NCI-H524 (cell line): Measurements from ENCODE around the gene PRUNE1.

Source experiments
- DNase-seq, 2 experiments: peaks; one replicate each; lab custom pipeline; 2025; lab: John Stamatoyannopoulos, UW

PRUNE1 gene

DNA sequence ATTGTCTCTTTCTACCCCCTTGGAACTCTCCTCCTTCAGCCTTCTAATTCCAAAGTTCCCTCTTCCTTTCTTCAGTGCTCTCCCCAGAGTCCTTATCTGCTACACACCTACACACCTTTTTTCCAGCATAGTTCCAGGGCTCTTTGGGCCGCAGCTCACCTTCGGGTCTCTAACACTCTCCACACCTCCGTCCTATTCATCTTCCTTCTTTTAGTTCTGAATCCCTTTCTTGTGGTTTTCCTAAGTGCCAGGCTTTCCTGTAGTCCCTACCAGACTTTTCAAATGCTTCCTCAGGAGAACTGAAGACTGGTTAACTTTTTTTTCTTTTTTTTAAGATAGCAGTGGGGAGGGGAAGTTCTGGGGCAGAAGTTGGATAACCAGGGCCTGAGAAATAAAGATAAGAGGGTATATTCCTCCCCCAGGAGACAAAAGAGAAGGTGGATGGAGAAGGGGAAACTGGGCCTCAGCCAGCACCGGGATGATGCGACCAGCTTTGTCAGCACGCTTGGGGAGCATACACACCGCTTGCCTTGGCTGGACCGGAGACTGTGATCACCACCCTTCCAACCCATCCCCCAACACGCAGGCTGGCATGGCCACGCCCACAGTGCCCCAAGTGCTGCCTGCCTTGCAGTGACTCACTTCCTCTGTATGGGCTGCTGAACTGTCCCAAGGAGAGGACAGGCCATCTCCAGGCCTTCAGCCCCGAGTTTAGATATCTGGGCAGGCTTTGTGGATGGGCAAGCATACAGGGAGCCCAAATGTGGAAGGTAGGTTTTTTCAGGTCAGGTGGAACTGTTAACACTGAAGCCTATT, 31.2 kb upstream of the PRUNE1 start:
- DNase-seq = no peak

- peak; percentile 69 to 84 for DNase-seq
These were observed 28.9 kb upstream of the PRUNE1 start for GRCh38 chr1:150979092-150980056.

GRCh38 chr1:150981177-150981804, 27.0 kb upstream of the PRUNE1 start:
- DNase-seq = peak in 1 of 2 experiments; percentile 46

DNA sequence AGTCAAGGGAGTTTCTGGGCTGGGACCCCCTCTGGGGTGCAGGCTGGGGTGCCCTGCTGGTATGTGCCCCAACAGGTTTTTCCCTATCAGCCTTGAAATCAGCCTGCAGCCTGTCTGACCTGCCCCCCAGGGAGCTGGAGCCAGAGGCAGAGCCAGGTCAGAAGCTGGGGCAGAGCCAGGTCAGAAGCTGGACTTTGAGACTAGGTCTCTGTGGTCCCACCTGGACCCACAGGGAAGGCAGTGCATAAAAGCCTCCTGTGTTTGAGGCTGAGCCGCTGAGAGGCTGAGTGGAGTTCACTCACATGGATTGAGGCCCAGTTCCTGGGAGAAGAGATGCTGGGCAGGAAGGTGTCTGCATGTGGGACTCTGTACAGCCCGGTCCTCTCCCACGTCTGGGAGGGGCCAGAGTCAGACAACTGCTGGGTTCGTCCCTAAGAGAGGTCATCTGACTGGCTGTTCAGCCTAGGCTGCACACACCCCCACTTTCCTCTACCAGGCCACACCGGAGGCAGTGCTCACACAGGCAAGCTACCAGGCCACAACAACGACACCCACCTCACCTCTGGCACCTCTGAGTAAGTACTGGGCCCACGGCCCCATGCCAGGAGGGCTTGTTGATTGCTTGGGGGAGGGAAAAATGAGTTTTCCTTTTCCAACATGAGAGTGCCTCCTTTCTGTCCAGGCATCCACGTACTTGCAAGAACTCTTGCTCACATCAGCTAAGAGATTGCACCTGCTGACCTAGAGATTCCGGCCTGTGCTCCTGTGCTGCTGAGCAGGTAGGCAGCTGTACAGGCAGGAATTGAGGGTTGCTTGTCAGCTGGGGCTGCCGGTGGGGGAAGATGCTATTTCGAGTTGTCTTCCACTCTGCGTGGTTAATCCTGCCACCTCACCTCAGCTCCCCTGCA, 26.2 kb upstream of the PRUNE1 start, which contains the start of gene ANXA9:
Gene ANXA9 (plus strand): TSS at position 488 of the 908 bp plus-strand sequence. CDS start 814 bp downstream, outside the sequence.
- DNase-seq = no peak

GRCh38 chr1:150985179-150985825, 22.9 kb upstream of the PRUNE1 start:
- DNase-seq = no peak

- no peak for DNase-seq
These were observed 20.3 kb upstream of the PRUNE1 start for GRCh38 chr1:150987924-150988323.

DNA sequence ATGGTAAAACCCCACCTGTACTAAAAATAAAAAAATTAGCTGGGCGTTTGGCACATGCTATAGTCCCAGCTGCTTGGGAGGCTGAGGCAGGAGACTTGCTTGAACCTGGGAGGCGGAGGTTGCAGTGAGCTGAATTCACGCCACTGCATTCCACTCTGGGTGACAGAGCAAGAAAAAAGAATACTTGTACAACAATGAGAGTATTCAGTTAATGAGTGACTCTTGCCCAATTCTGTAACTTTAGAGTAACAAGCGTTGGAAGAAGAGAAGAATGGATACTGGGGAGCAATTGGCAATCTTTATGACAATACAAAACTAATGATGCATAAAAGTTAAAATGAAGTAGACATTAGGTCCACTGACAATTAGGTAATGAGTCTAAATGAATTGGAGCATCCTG, 15.6 kb upstream of the PRUNE1 start:
- no peak for DNase-seq

- no peak for DNase-seq
These were observed 14.0 kb upstream of the PRUNE1 start for GRCh38 chr1:150994248-150994647.

- DNase-seq = no peak
These were observed 12.8 kb upstream of the PRUNE1 start for GRCh38 chr1:150995460-150995859.

- no peak for DNase-seq
These were observed 12.4 kb upstream of the PRUNE1 start for GRCh38 chr1:150995896-150996295.

DNA sequence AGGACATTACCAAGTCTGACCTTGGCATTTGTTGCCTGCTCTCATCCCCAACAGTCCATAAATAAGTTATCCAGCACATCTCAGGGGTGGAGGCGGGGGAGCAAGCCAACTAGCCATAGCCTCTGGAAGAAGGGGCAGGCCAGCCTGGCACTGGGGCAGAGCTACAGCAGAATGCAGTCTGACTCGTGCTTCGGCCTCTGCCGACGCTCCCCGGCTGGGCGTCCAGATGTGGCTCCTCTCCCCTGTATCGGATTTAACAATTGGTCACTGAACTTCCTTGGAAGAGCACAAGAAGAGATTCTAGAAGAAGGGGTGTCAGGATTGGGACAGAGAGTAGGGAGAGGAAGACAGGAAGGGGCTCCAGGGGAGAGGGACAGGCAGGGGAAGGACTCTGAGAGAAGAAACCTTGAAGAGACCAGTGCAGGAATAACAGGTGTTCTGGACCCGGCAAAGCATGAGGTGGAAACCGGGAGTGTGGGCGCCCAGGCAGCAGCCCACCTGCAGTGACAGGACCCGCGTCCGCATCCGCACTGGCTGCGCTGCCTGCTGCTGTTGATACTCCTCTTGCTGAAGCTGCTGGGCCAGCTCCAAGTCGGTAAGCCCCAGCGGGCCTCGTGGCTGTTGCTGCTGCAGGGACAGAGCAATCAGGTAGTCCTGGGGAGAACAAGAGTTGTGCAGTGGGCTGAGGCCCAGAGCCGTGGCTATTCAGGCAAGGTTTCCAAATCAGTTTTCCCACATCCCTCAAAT, 10.9 kb upstream of the PRUNE1 start:
- no peak for DNase-seq

DNA sequence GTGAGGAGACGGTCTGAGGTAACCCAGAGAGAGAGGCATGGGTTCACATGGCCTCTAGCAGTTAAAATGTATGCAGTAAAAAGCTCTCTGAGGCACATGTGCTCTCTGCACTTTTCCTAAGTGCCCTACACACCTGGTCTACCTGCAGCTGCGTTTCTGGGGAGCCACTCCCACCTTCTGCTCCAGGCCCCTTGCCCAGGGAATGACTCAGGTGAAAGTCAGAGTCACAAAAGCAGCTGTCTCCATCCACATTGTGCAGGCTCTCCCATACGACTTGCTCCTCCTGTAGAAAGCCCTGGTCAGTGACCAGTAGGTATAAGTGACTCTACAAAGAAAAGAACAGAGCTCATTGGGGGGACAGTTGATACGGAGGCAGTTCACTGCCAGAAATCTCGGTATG, 10.3 kb upstream of the PRUNE1 start:
- DNase-seq = no peak

- DNase-seq = no peak
These were observed 9.1 kb upstream of the PRUNE1 start for GRCh38 chr1:150999051-150999674.

- DNase-seq = no peak
These were observed 8.3 kb upstream of the PRUNE1 start for GRCh38 chr1:150999926-151000325.

DNA sequence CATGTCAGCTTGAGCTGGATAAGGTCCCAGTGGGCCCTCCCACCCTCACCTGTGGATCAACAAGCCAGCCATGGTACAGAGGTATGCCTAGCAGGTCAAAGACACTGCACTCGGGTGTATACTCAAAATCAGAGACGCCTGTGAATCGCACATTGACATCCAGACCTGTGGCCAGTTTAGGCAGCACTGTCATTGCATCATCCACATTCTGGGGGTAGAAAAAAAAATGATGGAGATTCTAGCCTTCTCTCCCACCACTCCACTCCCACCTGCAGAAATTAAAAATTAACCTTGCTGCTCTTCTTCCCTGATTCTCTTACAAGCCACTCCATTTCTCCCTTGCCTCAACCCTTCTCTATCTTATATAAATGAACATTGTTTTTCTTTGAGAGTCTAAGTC, 7.8 kb upstream of the PRUNE1 start:
- no peak for DNase-seq

GRCh38 chr1:151001602-151002001, 6.6 kb upstream of the PRUNE1 start:
- DNase-seq = no peak

- DNase-seq = no peak
These were observed 6.2 kb upstream of the PRUNE1 start for GRCh38 chr1:151002051-151002450.

GRCh38 chr1:151002611-151003010, 5.6 kb upstream of the PRUNE1 start:
- DNase-seq = no peak

GRCh38 chr1:151003180-151003579, 5.1 kb upstream of the PRUNE1 start:
- no peak for DNase-seq
